Left lung (tissue), 10 donors: ENCODE data around the gene ATP11C. TPM values are rescaled to one million over a fixed set of nuclear protein-coding genes. Genes with fewer than 3 reads are reported as not detected.

Experiments used
- ATAC-seq: fragments of 200-7000 bp; cut with Tn5 transposase; one replicate; pipeline ENCODE4 v1.9.1; 2020; ENCODE audit warnings: moderate library complexity
- DNase-seq, 4 donors: peaks; one replicate each; pipeline ENCODE4 v3.0.0-alpha.2; 2013 to 2020
- H3K27ac ChIP-seq, 2 donors: fragments of 200-600 bp; sonication (generic) in 1 of 2; one replicate each; pipeline versions ENCODE4 v1.5.0 to v1.8.0; 2020 to 2021
- H3K27me3 ChIP-seq, 2 donors: fragments of 200-600 bp; sonication (generic) in 1 of 2; one replicate each; pipeline versions ENCODE4 v1.5.0 to v1.8.0; 2020 to 2021
- H3K36me3 ChIP-seq, 2 donors: fragments of 200-600 bp; sonication (generic) in 1 of 2; one replicate each; pipeline versions ENCODE4 v1.5.0 to v1.8.0; 2020 to 2021
- H3K4me1 ChIP-seq, 2 donors: fragments of 200-600 bp; one replicate each; pipeline ENCODE4 v1.8.0; 2021
- H3K4me3 ChIP-seq, 2 donors: fragments of 200-600 bp; sonication (generic) in 1 of 2; one replicate each; pipeline versions ENCODE4 v1.5.0 to v1.8.0; 2020 to 2021; ENCODE audit warnings: mild to moderate bottlenecking in 1 of 2
- H3K9me3 ChIP-seq, 2 donors: fragments of 200-600 bp; sonication (generic) in 1 of 2; one replicate each; pipeline versions ENCODE4 v1.5.0 to v1.8.0; 2020 to 2021
- intact Hi-C, 2 donors: fragments of 100-400 bp; cut with DNase I; formaldehyde crosslinking; loops; one replicate each; pipeline versions ENCODE4 v1.11.2 to v1.14.2; 2022
- polyA plus RNA-seq, 6 donors: library from polyadenylated mRNA; unstranded; fragments of 120-200 nt; gene quantifications; one replicate each; pipeline ENCODE4 v1.2.1, GENCODE V29; 2013; ENCODE audit not compliant: insufficient read length in 6 of 6
- total RNA-seq, 2 donors: library from RNA; stranded (reverse); fragmentation: NEBNext Ultra II Directional; extraction: Animal tissue kit (Norgen Biotek cat#: 25700); gene quantifications; one replicate each; pipeline ENCODE4 v1.2.1, GENCODE V29; 2021
- TF ChIP-seq, protein P1 (sequence below), 2 donors: fragments of 200-600 bp; sonication (generic) in 1 of 2; IDR thresholded peaks; one replicate each; pipeline versions ENCODE4 v1.5.0 to v1.8.0; 2021; ENCODE audit warnings: antibody characterized with exemption in 2 of 2
- donor health status: DM: no; HTN: yes; CAD: no.
- donor health status: DM: no; HTN: no; CAD: no.

ATP11C gene
- total and polyA plus RNA-seq, 8 donors: 11.1 to 24.7 (median 23.1) TPM

DNA sequence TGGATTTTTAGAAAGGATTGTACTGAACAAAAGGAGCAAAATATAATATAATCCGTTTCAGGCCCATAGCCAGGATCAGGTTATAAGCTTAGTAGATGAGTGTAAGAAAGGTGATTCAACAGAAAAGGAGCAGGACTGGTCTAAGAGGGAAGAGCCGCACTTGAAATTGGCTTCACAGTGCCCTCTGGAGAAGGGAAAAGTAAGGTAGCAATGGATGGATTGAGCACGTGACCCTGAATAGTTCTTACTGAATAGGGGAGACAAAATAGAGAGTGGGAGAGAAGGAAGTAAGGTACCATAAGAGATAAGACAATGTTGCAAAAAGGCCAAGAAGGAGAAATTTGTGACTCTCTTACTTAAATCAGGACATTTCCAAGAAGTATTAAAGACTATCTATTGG is 16.9 kb upstream of the ATP11C start:
- TF ChIP-seq, protein P1, sequence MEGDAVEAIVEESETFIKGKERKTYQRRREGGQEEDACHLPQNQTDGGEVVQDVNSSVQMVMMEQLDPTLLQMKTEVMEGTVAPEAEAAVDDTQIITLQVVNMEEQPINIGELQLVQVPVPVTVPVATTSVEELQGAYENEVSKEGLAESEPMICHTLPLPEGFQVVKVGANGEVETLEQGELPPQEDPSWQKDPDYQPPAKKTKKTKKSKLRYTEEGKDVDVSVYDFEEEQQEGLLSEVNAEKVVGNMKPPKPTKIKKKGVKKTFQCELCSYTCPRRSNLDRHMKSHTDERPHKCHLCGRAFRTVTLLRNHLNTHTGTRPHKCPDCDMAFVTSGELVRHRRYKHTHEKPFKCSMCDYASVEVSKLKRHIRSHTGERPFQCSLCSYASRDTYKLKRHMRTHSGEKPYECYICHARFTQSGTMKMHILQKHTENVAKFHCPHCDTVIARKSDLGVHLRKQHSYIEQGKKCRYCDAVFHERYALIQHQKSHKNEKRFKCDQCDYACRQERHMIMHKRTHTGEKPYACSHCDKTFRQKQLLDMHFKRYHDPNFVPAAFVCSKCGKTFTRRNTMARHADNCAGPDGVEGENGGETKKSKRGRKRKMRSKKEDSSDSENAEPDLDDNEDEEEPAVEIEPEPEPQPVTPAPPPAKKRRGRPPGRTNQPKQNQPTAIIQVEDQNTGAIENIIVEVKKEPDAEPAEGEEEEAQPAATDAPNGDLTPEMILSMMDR (IDR thresholded peaks at IDR 0.05): no peak
- no peak for DNase-seq
- H3K27me3 ChIP-seq: no peaks in the 10 kb centered on the region
- intact Hi-C loops: no loop called here
- H3K4me3 ChIP-seq: no peak overlapping the region
- no peak overlapping the region for H3K27ac ChIP-seq
- H3K9me3 ChIP-seq: no peaks in the 10 kb centered on the region
- H3K36me3 ChIP-seq: no peaks in the 10 kb centered on the region
- no peak for ATAC-seq
- no peaks in the 10 kb centered on the region for H3K4me1 ChIP-seq

DNA sequence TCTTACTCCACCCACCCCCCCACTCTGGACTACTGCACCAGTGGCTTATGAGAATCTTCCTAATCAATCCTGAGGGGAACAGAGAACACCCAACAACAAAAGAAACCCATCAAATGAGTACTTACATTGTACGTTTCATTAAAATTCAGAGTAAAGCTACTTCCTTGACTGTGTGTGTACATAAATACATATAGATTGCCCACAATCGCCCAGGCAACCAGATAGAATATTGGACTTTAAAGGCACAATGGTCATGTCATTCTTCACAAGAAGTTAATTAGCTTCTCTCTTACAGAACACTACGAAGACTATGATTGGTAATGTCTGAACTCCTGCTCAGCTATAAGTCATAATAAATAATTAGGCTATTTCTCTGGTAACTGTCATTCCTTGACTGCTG is 12.2 kb upstream of the ATP11C start:
- H3K4me3 ChIP-seq: no peak overlapping the region
- no peaks in the 10 kb centered on the region for H3K4me1 ChIP-seq
- no peaks in the 10 kb centered on the region for H3K36me3 ChIP-seq
- TF ChIP-seq, protein P1 (IDR thresholded peaks at IDR 0.05): no peak
- H3K9me3 ChIP-seq: no peaks in the 10 kb centered on the region
- H3K27me3 ChIP-seq: no peaks in the 10 kb centered on the region
- ATAC-seq (no peak), DNase-seq (no peak)
- intact Hi-C loops: no loop called here
- H3K27ac ChIP-seq: no peak overlapping the region

DNA sequence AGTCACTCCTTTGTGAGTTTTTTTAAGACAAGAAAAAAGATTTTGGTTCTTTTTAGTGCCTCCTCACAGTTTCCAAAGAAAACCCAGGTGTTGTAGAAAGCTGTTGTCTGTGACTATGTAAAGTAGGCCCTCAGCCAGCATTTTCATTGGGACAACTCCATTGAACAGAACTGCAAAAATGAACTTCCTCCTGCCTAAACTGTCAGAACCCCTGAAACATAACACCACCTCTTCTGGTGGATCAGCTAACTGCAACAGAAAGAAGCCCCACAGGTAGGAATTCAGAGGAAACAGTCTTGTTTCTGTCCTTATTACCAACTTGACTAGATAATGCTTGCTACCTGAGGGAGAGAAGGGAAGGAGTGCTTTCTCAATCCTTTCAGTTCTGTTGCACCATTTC is 3.4 kb upstream of the ATP11C start:
- no peaks in the 10 kb centered on the region for H3K36me3 ChIP-seq
- peaks cover 0 to 3% of the 10 kb centered on the region in 2 donors for H3K4me1 ChIP-seq
- intact Hi-C loops: no loop called here
- no peaks in the 10 kb centered on the region for H3K9me3 ChIP-seq
- no peak overlapping the region for H3K27ac ChIP-seq
- no peak for ATAC-seq
- no peaks in the 10 kb centered on the region for H3K27me3 ChIP-seq
- DNase-seq: no peak
- no peak overlapping the region for H3K4me3 ChIP-seq
- TF ChIP-seq, protein P1 (IDR thresholded peaks at IDR 0.05): no peak

DNA sequence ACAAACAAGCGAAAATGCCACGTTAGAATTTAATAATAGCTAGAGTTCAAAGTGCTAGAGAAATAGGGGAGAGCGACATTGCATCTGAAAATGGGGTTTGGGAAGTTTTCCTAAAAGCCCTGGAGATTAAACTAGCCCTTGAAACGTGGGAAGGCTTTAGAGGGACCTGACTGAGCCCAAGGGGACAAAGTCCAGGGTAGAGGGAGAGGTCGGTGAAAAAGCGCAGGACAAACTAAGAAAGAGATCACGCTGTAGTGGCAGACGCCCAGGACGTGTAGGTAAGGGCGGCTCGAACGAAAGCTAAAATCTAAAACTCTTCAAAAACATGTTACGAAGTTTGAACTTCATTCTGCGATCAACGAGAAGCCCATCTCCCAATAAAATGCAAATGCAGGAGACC is 1.1 kb upstream of the ATP11C start:
- H3K27ac ChIP-seq: peak overlapping the region; percentile 96
- DNase-seq (no peak), ATAC-seq (no peak)
- no peaks in the 10 kb centered on the region for H3K27me3 ChIP-seq
- peak overlapping the region in 1 of 2 donors; percentile 69 for H3K4me3 ChIP-seq
- H3K9me3 ChIP-seq: no peaks in the 10 kb centered on the region
- peaks cover 0 to 3% of the 10 kb centered on the region in 2 donors for H3K4me1 ChIP-seq
- TF ChIP-seq, protein P1 (IDR thresholded peaks at IDR 0.05): no peak
- H3K36me3 ChIP-seq: no peaks in the 10 kb centered on the region
- intact Hi-C loops: no loop called here

DNA sequence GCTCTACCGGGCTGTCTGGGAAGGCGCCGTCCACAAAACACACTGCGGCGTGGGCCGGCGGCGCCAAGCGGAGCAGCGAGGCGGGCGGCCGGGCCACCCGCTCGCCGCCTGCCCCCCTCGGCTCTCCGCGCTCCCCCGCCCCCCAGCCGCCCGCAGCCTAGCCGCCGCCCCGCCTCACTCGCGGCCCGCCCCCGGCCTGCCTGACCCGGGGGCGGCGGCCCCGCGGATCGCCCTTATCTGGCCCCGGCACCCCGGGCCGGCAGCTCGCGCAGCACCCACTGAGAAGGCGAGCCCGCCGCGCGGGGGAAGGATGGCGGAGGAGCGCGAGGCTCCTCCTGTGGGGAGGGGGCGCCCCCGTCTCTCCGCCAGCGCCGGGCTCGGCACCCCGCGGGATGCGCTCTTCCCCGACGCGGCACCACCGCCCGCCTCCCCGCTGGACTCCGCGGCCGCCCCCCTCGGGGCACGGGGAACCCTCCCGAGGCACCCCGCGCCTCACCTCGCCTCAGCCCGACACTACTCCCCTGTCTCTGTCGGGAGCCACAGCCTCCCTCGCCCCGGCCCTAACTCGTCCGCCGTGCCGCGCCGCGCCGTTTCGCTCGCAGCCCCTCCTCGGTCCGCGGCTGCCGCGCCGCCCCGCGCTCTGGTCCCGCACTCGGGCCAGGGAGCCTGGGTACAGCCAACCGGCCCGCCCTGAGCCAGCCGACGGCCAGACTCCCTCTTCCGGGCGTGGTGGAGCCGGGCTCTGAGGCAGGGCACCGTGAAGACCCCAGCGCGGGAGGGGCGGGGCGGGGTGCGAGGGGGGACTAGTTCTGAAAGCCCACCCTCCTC is 566 bp downstream of the ATP11C start:
- peak overlapping the region; percentile 65 to 69 for H3K4me3 ChIP-seq
- peak overlapping the region; percentile 96 for H3K27ac ChIP-seq
- H3K9me3 ChIP-seq: no peaks in the 10 kb centered on the region
- H3K36me3 ChIP-seq: no peaks in the 10 kb centered on the region
- peak; percentile 26 to 84 (median 36) for DNase-seq
- TF ChIP-seq, protein P1 (IDR thresholded peaks at IDR 0.05): no peak
- intact Hi-C loops: no loop called here
- H3K4me1 ChIP-seq: peaks cover 0 to 3% of the 10 kb centered on the region in 2 donors
- ATAC-seq: peak; percentile 52
- no peaks in the 10 kb centered on the region for H3K27me3 ChIP-seq
